ENCODE measurements around the gene CABP1.

CABP1 gene

GRCh38 chr12:120639771-120640721 lies at the start of gene CABP1:
TSS of gene CABP1 (plus strand) at chr12:120640626. CDS start at chr12:120640686, 60 bp downstream.
- no peak for DNase-seq (ENCODE audit: insufficient read length, low spot score)
- peak; percentile 25 for TF ChIP-seq CTCF (IDR thresholded peaks at IDR 0.05; ENCODE audit: insufficient read depth, missing control alignments)
- FAIRE-seq: no peak

GRCh38 chr12:120590741-120591407 lies 49.6 kb upstream of the CABP1 start:
- DNase-seq (ENCODE audit: insufficient read length, low spot score): no peak
- no peak for FAIRE-seq
- TF ChIP-seq CTCF (IDR thresholded peaks at IDR 0.05; ENCODE audit: insufficient read depth, missing control alignments): no peak

- no peak for TF ChIP-seq CTCF (IDR thresholded peaks at IDR 0.05; ENCODE audit: insufficient read depth, missing control alignments)
- DNase-seq (ENCODE audit: insufficient read length, low spot score) (no peak), FAIRE-seq (no peak)
Observed at GRCh38 chr12:120592121-120593049, 48.0 kb upstream of the CABP1 start.

- no peak for DNase-seq (ENCODE audit: insufficient read length, low spot score)
- no peak for FAIRE-seq
- no peak for TF ChIP-seq CTCF (IDR thresholded peaks at IDR 0.05; ENCODE audit: insufficient read depth, missing control alignments)
Observed at GRCh38 chr12:120596901-120597300, 43.5 kb upstream of the CABP1 start.

GRCh38 chr12:120597861-120598260 lies 42.6 kb upstream of the CABP1 start:
- DNase-seq (ENCODE audit: insufficient read length, low spot score): no peak
- FAIRE-seq: no peak
- no peak for TF ChIP-seq CTCF (IDR thresholded peaks at IDR 0.05; ENCODE audit: insufficient read depth, missing control alignments)

- FAIRE-seq (no peak), DNase-seq (ENCODE audit: insufficient read length, low spot score) (no peak)
- TF ChIP-seq CTCF (IDR thresholded peaks at IDR 0.05; ENCODE audit: insufficient read depth, missing control alignments): no peak
Observed at GRCh38 chr12:120598674-120599463, 41.6 kb upstream of the CABP1 start.

Data from D721Med (cell line).